OCI-LY3 (cell line): ENCODE data around the gene BIRC5.
A peak's percentile ranks its signal among the peaks of the same experiment; 100 is the strongest.

Experiments
- H2AFZ ChIP-seq: fragments of 200-600, 300-600 bp; shearing (Covaris generic); 2 replicates; pipeline ENCODE4 v1.6.0; 2014; ENCODE audit warnings: antibody characterized with exemption, low read depth, low read length
- H3K27ac ChIP-seq: fragments of 200-600, 300-600 bp; sonication (generic); 2 replicates; pipeline ENCODE4 v1.5.1; 2014; ENCODE audit warnings: mild to moderate bottlenecking, low read length, moderate library complexity, mixed read lengths
- H3K27me3 ChIP-seq: fragments of 200-600, 300-600 bp; sonication (generic); 2 replicates; pipeline ENCODE4 v1.6.1; 2014; ENCODE audit warnings: low read depth, low read length, mixed read lengths
- H3K36me3 ChIP-seq: fragments of 200-600, 300-600 bp; sonication (generic); replicated peaks from 2 replicates; pipeline ENCODE3; 2014; ENCODE audit warnings: low read depth, low read length, mixed read lengths
- H3K4me1 ChIP-seq: fragments of 300-600, 200-600 bp; sonication (generic); 2 replicates; pipeline ENCODE4 v1.6.1; 2014; ENCODE audit warnings: low read length, mixed read lengths
- H3K4me2 ChIP-seq: fragments of 200-600, 300-600 bp; sonication (generic); 2 replicates; pipeline ENCODE4 v1.6.1; 2014; ENCODE audit warnings: low read length, mixed read lengths
- H3K4me3 ChIP-seq: fragments of 300-600, 200-600 bp; sonication (generic); 2 replicates; pipeline ENCODE4 v1.5.1; 2014; ENCODE audit warnings: antibody characterized with exemption, mild to moderate bottlenecking, low read length, moderate library complexity
- H3K79me2 ChIP-seq: fragments of 300-600, 200-600 bp; shearing (Covaris generic); 2 replicates; pipeline ENCODE4 v1.6.1; 2014; ENCODE audit warnings: mild to moderate bottlenecking, low read length, mixed read lengths
- H3K9ac ChIP-seq: fragments of 300-600, 200-600 bp; shearing (Covaris generic); 2 replicates; pipeline ENCODE4 v1.6.0; 2014; ENCODE audit warnings: mild to moderate bottlenecking, low read length, moderate library complexity
- H3K9me3 ChIP-seq: fragments of 200-600, 300-600 bp; shearing (Covaris generic); 2 replicates; pipeline ENCODE4 v1.6.1; 2014; ENCODE audit warnings: low read length, mixed read lengths; ENCODE audit not compliant: insufficient read depth
- H4K20me1 ChIP-seq: fragments of 200-600, 300-600 bp; sonication (generic); 2 replicates; pipeline ENCODE4 v1.6.1; 2016; ENCODE audit warnings: low read length, mixed read lengths; ENCODE audit not compliant: insufficient read depth
- CTCF ChIP-seq: fragments of 200-600, 300-600 bp; sonication (generic); IDR thresholded peaks from 2 replicates; pipeline ENCODE4 v1.5.1; 2014; ENCODE audit warnings: antibody characterized with exemption, low read length, low read depth
- EZH2phosphoT487 ChIP-seq: fragments of 200-600 bp; shearing (Covaris generic); IDR thresholded peaks from 2 replicates; pipeline ENCODE4 v1.6.1; 2018; ENCODE audit warnings: antibody characterized with exemption, mixed run types, low read depth

The BIRC5 gene

GRCh38 chr17:78173097-78173715 lies 40.8 kb upstream of the BIRC5 start:
- H3K4me1 ChIP-seq, result peaks cover 75% of the 10 kb centered on the region
- no peaks in the 10 kb centered on the region for H3K27me3 ChIP-seq
- H3K27ac ChIP-seq, result peak overlapping the region; percentile 96
- peaks cover 65% of the 10 kb centered on the region for H3K36me3 ChIP-seq
- peak overlapping the region; percentile 65 for H3K9ac ChIP-seq
- H3K9me3 ChIP-seq, result no peaks in the 10 kb centered on the region
- H4K20me1 ChIP-seq, result peaks cover 22% of the 10 kb centered on the region; the same call in 1 of the 2 replicates
- peak overlapping the region; percentile 99 for H3K4me3 ChIP-seq
- peak overlapping the region; percentile 99 for H3K4me2 ChIP-seq
- H2AFZ ChIP-seq, result no peak overlapping the region
- peaks cover 50% of the 10 kb centered on the region for H3K79me2 ChIP-seq
- no peak for TF ChIP-seq CTCF
- no peak for TF ChIP-seq EZH2phosphoT487

- Histone ChIP-seq H2AFZ (no peak overlapping the region), H3K4me2 (peak overlapping the region; percentile 99), H3K9me3 (no peaks in the 10 kb centered on the region), H3K79me2 (peaks cover 38% of the 10 kb centered on the region), H3K9ac (peak overlapping the region; percentile 65), H3K36me3 (peaks cover 73% of the 10 kb centered on the region), H3K4me3 (peak overlapping the region; percentile 6), H3K27me3 (no peaks in the 10 kb centered on the region), H3K4me1 (peaks cover 75% of the 10 kb centered on the region), H3K27ac (peak overlapping the region; percentile 96), H4K20me1 (peaks cover 21% of the 10 kb centered on the region; the same call in 1 of the 2 replicates)
- TF ChIP-seq EZH2phosphoT487 (no peak), CTCF (peak; percentile 7; the same call in 1 of the 2 replicates)
These were observed 39.6 kb upstream of the BIRC5 start for GRCh38 chr17:78174346-78174869.

- no peaks in the 10 kb centered on the region for H3K27me3 ChIP-seq
- peak overlapping the region; percentile 99 for H3K4me2 ChIP-seq
- H3K4me1 ChIP-seq, result peaks cover 72% of the 10 kb centered on the region
- no peak for TF ChIP-seq EZH2phosphoT487
- peak; percentile 42 for TF ChIP-seq CTCF
- peaks cover 70% of the 10 kb centered on the region for H3K36me3 ChIP-seq
- H2AFZ ChIP-seq, result no peak overlapping the region
- H3K9ac ChIP-seq, result peak overlapping the region; percentile 65
- H3K4me3 ChIP-seq, result peak overlapping the region; percentile 6; the same call in 1 of the 2 replicates
- H3K9me3 ChIP-seq, result no peaks in the 10 kb centered on the region
- H3K27ac ChIP-seq, result peak overlapping the region; percentile 96
- H4K20me1 ChIP-seq, result peaks cover 14% of the 10 kb centered on the region; the same call in 1 of the 2 replicates
- H3K79me2 ChIP-seq, result peaks cover 32% of the 10 kb centered on the region
These were observed 39.0 kb upstream of the BIRC5 start for GRCh38 chr17:78174870-78175642.

- Histone ChIP-seq H3K4me1 (peaks cover 66% of the 10 kb centered on the region), H3K79me2 (peaks cover 26% of the 10 kb centered on the region), H3K4me3 (no peak overlapping the region), H2AFZ (no peak overlapping the region), H3K27me3 (no peaks in the 10 kb centered on the region), H3K9me3 (no peaks in the 10 kb centered on the region), H3K27ac (peak overlapping the region; percentile 96), H3K9ac (no peak overlapping the region), H4K20me1 (peaks cover 10% of the 10 kb centered on the region; the same call in 1 of the 2 replicates), H3K4me2 (no peak overlapping the region), H3K36me3 (peaks cover 69% of the 10 kb centered on the region)
- TF ChIP-seq CTCF (no peak), EZH2phosphoT487 (no peak)
These were observed 38.4 kb upstream of the BIRC5 start for GRCh38 chr17:78175643-78175981.
